Coronary artery (tissue), 2 donors: ENCODE measurements around the gene RFPL3.
"Not testable (repeated sequence)": the region's sequence is repeated elsewhere in the genome, so short reads cannot be mapped to it uniquely, and the experiment has no call there.

ENCODE experiments used
- DNase-seq: peaks from one replicate; pipeline ENCODE4 v3.0.0-alpha.2; 2017; ENCODE audit warnings: low spot score
- H3K27ac ChIP-seq, 2 donors: fragments of 200-600 bp; sonication (generic); one replicate each; pipeline ENCODE4 v1.5.1; 2016 to 2019
- H3K4me3 ChIP-seq: fragments of 200-600 bp; sonication (generic); 2 replicates; pipeline ENCODE4 v1.5.1; 2016; ENCODE audit warnings: mild to moderate bottlenecking, moderate library complexity
- CTCF ChIP-seq: fragments of 200-600 bp; sonication (generic); IDR thresholded peaks from one replicate; pipeline ENCODE4 v1.5.1; 2019; ENCODE audit warnings: antibody characterized with exemption

The RFPL3 gene

GRCh38 chr22:32352681-32353080, 5.0 kb upstream of the RFPL3 start:
- TF ChIP-seq CTCF, result no peak
- H3K4me3 ChIP-seq, result no peak overlapping the region
- DNase-seq, result no peak
- H3K27ac ChIP-seq, result no peak overlapping the region

- TF ChIP-seq CTCF, result no peak
- H3K27ac ChIP-seq, result peak overlapping the region in 1 of 2 donors; percentile 2
- no peak for DNase-seq
- no peak overlapping the region for H3K4me3 ChIP-seq
Measured at GRCh38 chr22:32353292-32353691, 4.4 kb upstream of the RFPL3 start.

GRCh38 chr22:32353840-32354239, 3.8 kb upstream of the RFPL3 start:
- Histone ChIP-seq H3K27ac (peak overlapping the region in 1 of 2 donors; percentile 2), H3K4me3 (peak overlapping the region; percentile 48)
- TF ChIP-seq CTCF, result no peak
- DNase-seq, result no peak

DNA sequence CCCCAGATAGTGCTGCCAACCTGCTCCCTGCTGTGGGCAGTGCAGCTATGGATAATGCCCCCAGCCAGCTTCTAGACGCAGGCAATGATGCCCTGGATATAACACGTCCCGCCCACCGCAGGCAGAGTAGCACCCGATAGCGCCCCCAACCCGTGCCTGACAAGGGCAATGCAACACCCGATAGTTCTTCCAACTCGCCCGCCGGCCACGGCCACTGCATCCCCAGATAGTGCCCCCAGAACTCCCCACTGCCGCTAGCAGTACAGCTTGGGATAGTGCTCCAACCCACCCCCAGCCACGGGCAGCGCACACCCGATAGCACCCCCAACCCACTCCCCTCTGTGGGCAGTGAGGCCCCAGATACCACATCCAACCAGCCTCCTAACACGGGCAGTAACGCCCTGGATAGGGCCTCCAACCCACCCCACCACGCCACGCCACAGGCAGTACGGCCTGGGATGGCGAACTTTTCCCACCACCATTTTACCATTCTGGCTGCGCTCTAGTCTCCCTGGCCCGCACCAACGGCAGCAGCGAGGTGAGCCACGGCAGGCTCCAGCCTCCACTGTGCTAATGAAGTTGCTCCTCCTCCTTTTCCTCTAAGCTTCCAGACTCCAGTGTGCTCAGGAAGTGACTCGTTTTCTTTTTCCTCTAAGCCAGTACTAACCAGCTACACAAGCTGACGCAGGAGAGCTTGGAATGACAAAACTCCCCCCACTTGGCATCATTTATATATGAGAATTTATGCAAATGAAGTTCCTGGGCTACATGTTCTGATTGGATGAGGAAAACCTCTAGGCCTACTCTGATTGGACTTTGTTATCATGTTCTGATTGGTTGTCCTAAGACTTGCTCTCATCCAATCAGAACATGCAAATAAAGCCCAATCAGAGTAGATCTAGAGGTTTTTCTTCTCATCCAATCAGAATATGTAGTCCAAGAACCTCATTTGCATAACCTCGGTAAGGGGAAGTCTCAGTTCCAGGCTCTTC, 3.0 kb upstream of the RFPL3 start:
- Histone ChIP-seq H3K4me3 (peak overlapping the region; percentile 48), H3K27ac (peak overlapping the region in 1 of 2 donors; percentile 20)
- TF ChIP-seq CTCF, result no peak
- no peak for DNase-seq

DNA sequence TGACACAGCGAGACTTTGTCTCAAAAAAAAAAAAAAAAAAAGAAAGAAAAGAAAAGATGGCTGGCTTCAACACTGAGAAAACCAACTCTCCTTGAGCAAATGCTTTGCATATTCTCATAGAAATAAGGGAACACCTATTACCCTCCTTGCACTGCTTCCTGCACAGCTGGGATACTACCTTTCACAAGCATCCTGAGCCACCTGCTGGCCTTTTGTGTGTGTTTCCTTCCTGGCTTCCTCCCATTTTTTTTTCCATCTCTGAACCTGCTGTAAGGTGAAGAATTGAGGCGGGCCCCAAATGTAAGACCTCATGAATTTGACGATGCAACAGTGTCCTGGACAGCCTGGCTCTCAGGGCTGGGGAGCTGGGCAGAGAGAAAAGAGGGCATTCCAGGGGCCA, 1.9 kb upstream of the RFPL3 start:
- H3K27ac ChIP-seq, result no peak overlapping the region
- DNase-seq, result no peak
- TF ChIP-seq CTCF, result no peak
- no peak overlapping the region for H3K4me3 ChIP-seq

DNA sequence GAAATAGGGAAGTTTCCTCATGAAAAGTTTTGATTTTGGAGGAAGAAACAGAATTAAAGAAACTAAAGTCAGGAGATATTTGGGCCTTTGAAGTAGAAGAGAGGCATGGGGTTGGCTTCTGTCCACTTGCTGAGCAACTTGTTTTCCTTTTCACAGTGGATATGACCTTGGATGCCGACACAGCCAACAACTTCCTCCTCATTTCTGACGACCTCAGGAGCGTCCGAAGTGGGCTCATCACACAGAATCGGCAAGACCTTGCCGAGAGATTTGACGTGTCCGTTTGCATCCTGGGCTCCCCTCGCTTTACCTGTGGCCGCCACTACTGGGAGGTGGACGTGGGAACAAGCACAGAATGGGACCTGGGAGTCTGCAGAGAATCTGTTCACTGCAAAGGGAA, 2.4 kb downstream of the RFPL3 start:
- H3K4me3 ChIP-seq, H3K27ac ChIP-seq, DNase-seq: not testable (repeated sequence)

GRCh38 chr22:32361257-32361656, 3.6 kb downstream of the RFPL3 start:
- Histone ChIP-seq H3K27ac (no peak overlapping the region), H3K4me3 (no peak overlapping the region)
- no peak for TF ChIP-seq CTCF
- no peak for DNase-seq
